Sigmoid colon (tissue), 4 donors: ENCODE results near the gene ZNF138.

Experiments
- EP300 ChIP-seq, 4 donors: sonication (generic); formaldehyde crosslinking; IDR thresholded peaks; one replicate each; pipeline ENCODE4 v1.6.1; 2017; ENCODE audit warnings: antibody characterized with exemption in 4 of 4
- POLR2A ChIP-seq, 2 donors: fragments of 450-650 bp; IDR thresholded peaks; one replicate each; pipeline ENCODE4 v1.6.1; 2016; ENCODE audit warnings: antibody characterized with exemption in 2 of 2, mild to moderate bottlenecking in 2 of 2, moderate library complexity in 2 of 2
- POLR2AphosphoS5 ChIP-seq, 4 donors: sonication (generic); formaldehyde crosslinking; IDR thresholded peaks; one replicate each; pipeline ENCODE4 v1.6.1; 2017; ENCODE audit warnings: antibody characterized with exemption in 4 of 4
- TF ChIP-seq, protein P1 (sequence below), 4 experiments: fragments of 450-650 bp in 3 of 4; fragments of 200-600 bp in 1 of 4; IDR thresholded peaks; one replicate each; pipeline ENCODE4 v1.5.1; 2016 to 2019; ENCODE audit warnings: antibody characterized with exemption in 4 of 4, mild to moderate bottlenecking in 3 of 4, moderate library complexity in 2 of 4

DNA sequence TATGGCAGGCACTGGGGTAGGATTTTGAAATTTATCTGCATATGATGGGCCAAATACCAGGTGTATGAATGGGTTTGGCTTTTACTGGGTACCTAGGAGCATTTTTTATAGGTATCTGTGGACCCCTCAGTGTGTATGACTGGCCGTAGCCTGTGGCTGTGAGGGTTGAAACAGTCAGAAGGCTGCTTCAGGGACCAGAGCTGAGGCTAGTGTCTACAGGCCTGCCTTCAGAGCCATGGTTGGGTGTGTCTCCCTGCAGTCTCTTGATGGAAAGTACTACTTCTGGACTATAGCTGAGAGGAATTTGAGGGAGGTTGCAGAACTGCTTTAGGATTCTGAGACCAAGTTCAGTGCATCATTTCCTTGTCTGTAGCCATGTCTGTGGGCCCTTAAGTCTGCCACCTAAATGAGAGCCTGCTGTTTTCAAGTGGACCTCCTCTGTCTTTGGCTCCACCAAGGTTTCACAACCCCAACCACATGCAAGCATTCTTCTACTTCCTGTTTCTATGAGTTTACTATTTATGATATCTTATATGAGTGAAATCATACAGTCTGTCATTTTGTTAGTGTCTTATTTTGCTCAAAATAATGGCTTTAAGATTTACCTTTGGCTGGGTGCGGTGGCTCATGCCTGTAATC, 19.9 kb upstream of the ZNF138 start:
- TF ChIP-seq, protein P1, sequence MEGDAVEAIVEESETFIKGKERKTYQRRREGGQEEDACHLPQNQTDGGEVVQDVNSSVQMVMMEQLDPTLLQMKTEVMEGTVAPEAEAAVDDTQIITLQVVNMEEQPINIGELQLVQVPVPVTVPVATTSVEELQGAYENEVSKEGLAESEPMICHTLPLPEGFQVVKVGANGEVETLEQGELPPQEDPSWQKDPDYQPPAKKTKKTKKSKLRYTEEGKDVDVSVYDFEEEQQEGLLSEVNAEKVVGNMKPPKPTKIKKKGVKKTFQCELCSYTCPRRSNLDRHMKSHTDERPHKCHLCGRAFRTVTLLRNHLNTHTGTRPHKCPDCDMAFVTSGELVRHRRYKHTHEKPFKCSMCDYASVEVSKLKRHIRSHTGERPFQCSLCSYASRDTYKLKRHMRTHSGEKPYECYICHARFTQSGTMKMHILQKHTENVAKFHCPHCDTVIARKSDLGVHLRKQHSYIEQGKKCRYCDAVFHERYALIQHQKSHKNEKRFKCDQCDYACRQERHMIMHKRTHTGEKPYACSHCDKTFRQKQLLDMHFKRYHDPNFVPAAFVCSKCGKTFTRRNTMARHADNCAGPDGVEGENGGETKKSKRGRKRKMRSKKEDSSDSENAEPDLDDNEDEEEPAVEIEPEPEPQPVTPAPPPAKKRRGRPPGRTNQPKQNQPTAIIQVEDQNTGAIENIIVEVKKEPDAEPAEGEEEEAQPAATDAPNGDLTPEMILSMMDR (IDR thresholded peaks at IDR 0.05): no peak
- TF ChIP-seq POLR2A (IDR thresholded peaks at IDR 0.05): no peak
- TF ChIP-seq POLR2AphosphoS5 (IDR thresholded peaks at IDR 0.05): no peak
- no peak for TF ChIP-seq EP300 (IDR thresholded peaks at IDR 0.05)
